GM18867 (cell line): ENCODE data around the gene CTXN3.

Source experiments
- ATAC-seq: cut with Tn5 transposase; IDR thresholded peaks from one replicate; pipeline ENCODE4 v1.9.1; 2021; ENCODE audit warnings: mild to moderate bottlenecking, moderate library complexity; ENCODE audit not compliant: unreplicated experiment

The CTXN3 gene

GRCh38 chr5:127649018-127649439 lies at the start of gene CTXN3:
Gene CTXN3 (plus strand): TSS chr5:127649082. CDS start chr5:127657522, 8,440 bp downstream.
- ATAC-seq, result no peak

GRCh38 chr5:127599320-127599719 lies 49.6 kb upstream of the CTXN3 start:
- no peak for ATAC-seq

GRCh38 chr5:127599847-127600246 lies 49.0 kb upstream of the CTXN3 start:
- no peak for ATAC-seq

- no peak for ATAC-seq
Measured at GRCh38 chr5:127601111-127601510, 47.8 kb upstream of the CTXN3 start.

GRCh38 chr5:127601601-127602000 lies 47.3 kb upstream of the CTXN3 start:
- peak; percentile 49 for ATAC-seq

GRCh38 chr5:127602481-127602880 lies 46.4 kb upstream of the CTXN3 start:
- no peak for ATAC-seq

- no peak for ATAC-seq
Measured at GRCh38 chr5:127602896-127603844, 45.7 kb upstream of the CTXN3 start.

- ATAC-seq, result no peak
Measured at GRCh38 chr5:127608077-127608660, 40.7 kb upstream of the CTXN3 start.

GRCh38 chr5:127609011-127609410 lies 39.9 kb upstream of the CTXN3 start:
- no peak for ATAC-seq

GRCh38 chr5:127609957-127610356 lies 38.9 kb upstream of the CTXN3 start:
- ATAC-seq, result no peak

- ATAC-seq, result no peak
Measured at GRCh38 chr5:127612441-127613141, 36.3 kb upstream of the CTXN3 start.

GRCh38 chr5:127615916-127616315 lies 33.0 kb upstream of the CTXN3 start:
- ATAC-seq, result no peak

- no peak for ATAC-seq
Measured at GRCh38 chr5:127619908-127620479, 28.9 kb upstream of the CTXN3 start.

- ATAC-seq, result no peak
Measured at GRCh38 chr5:127621601-127622325, 27.1 kb upstream of the CTXN3 start.

- no peak for ATAC-seq
Measured at GRCh38 chr5:127634007-127634406, 14.9 kb upstream of the CTXN3 start.

GRCh38 chr5:127639828-127640227 lies 9.1 kb upstream of the CTXN3 start:
- no peak for ATAC-seq

- ATAC-seq, result no peak
Measured at GRCh38 chr5:127642949-127643348, 5.9 kb upstream of the CTXN3 start.

- no peak for ATAC-seq
Measured at GRCh38 chr5:127643607-127644006, 5.3 kb upstream of the CTXN3 start.

- ATAC-seq, result no peak
Measured at GRCh38 chr5:127645300-127645726, 3.6 kb upstream of the CTXN3 start.

GRCh38 chr5:127647361-127647958 lies 1.4 kb upstream of the CTXN3 start:
- ATAC-seq, result no peak
